GM23338 (cell line): Measurements from ENCODE around the gene CPXM2. TPM values are rescaled to one million over a fixed set of nuclear protein-coding genes. Genes with fewer than 3 reads are reported as not detected.

Source experiments
- ATAC-seq: fragments of 200-7000 bp; cut with Tn5 transposase; 3 replicates; pipeline ENCODE4 v1.9.1; 2020
- DNase-seq: peaks from one replicate; pipeline ENCODE4 v3.0.0-alpha.2; 2015; ENCODE audit warnings: low spot score
- H2AFZ ChIP-seq: fragments of 200-600 bp; sonication (generic); 2 replicates; pipeline ENCODE4 v1.8.0; 2016; ENCODE audit warnings: antibody characterized with exemption, mild to moderate bottlenecking, moderate library complexity
- H3F3A ChIP-seq: fragments of 200-600 bp; sonication (generic); replicated peaks from 2 replicates; pipeline ENCODE4 v1.8.0; 2017; ENCODE audit warnings: antibody characterized with exemption, mixed run types, low read depth
- H3K27ac ChIP-seq: fragments of 200-600 bp; sonication (generic); 2 replicates; pipeline ENCODE4 v1.6.1; 2016; ENCODE audit warnings: low read depth
- H3K27me3 ChIP-seq: fragments of 200-600 bp; sonication (generic); 2 replicates; pipeline ENCODE4 v1.8.0; 2016; ENCODE audit warnings: mild to moderate bottlenecking, mixed run types, moderate library complexity; ENCODE audit not compliant: insufficient read depth
- H3K36me3 ChIP-seq: fragments of 200-600 bp; sonication (generic); 2 replicates; pipeline ENCODE4 v1.8.0; 2016; ENCODE audit warnings: mild to moderate bottlenecking; ENCODE audit not compliant: insufficient read depth
- H3K4me1 ChIP-seq: fragments of 200-600 bp; sonication (generic); 2 replicates; pipeline ENCODE4 v1.8.0; 2016; ENCODE audit warnings: mild to moderate bottlenecking, moderate library complexity; ENCODE audit not compliant: insufficient read depth
- H3K4me2 ChIP-seq: fragments of 200-600 bp; sonication (generic); 2 replicates; pipeline ENCODE4 v1.7.1; 2017; ENCODE audit warnings: mixed run types
- H3K4me3 ChIP-seq: fragments of 200-600 bp; sonication (generic); 2 replicates; pipeline ENCODE4 v1.6.1; 2016; ENCODE audit warnings: mixed run types
- H3K79me2 ChIP-seq: fragments of 200-600 bp; sonication (generic); replicated peaks from 2 replicates; pipeline ENCODE4 v1.8.0; 2017; ENCODE audit warnings: mild to moderate bottlenecking; ENCODE audit not compliant: insufficient read depth
- H3K9me2 ChIP-seq: fragments of 200-600 bp; sonication (generic); 2 replicates; pipeline ENCODE4 v1.8.0; 2017; ENCODE audit not compliant: insufficient read depth
- H4K20me1 ChIP-seq: fragments of 200-600 bp; sonication (generic); replicated peaks from 2 replicates; pipeline ENCODE4 v1.8.0; 2017; ENCODE audit warnings: mild to moderate bottlenecking; ENCODE audit not compliant: insufficient read depth
- H3K27ac Mint-ChIP-seq: 2 replicates; pipeline ENCODE4 v1.8.0; 2020; ENCODE audit warnings: inconsistent platforms, mild to moderate bottlenecking, moderate library complexity, mixed read lengths
- H3K27me3 Mint-ChIP-seq: 3 replicates; pipeline ENCODE4 v1.8.0; 2022; ENCODE audit warnings: low read depth, mild to moderate bottlenecking, moderate library complexity, mixed read lengths, inconsistent platforms; ENCODE audit not compliant: insufficient read depth, poor library complexity
- H3K36me3 Mint-ChIP-seq: 3 replicates; pipeline ENCODE4 v1.8.0; 2021; ENCODE audit warnings: low read depth, mild to moderate bottlenecking, inconsistent platforms, moderate library complexity, mixed read lengths
- H3K4me1 Mint-ChIP-seq: 3 replicates; pipeline ENCODE4 v1.8.0; 2020; ENCODE audit warnings: mild to moderate bottlenecking, inconsistent platforms, mixed read lengths
- H3K4me3 Mint-ChIP-seq: 3 replicates; pipeline ENCODE4 v1.8.0; 2021; ENCODE audit warnings: moderate library complexity, mild to moderate bottlenecking, inconsistent platforms, mixed read lengths
- H3K9me3 Mint-ChIP-seq: 3 replicates; pipeline ENCODE4 v1.8.0; 2020; ENCODE audit warnings: moderate library complexity, mild to moderate bottlenecking, inconsistent platforms, mixed read lengths
- CREB1 ChIP-seq: fragments of 250-450 bp; sonication (Bioruptor Pico); IDR thresholded peaks from 2 replicates; pipeline ENCODE4 v1.5.0; 2020; ENCODE audit warnings: low read depth, mild to moderate bottlenecking, moderate library complexity
- EZH2 ChIP-seq: fragments of 200-600 bp; sonication (generic); IDR thresholded peaks from one replicate; pipeline ENCODE4 v1.8.0; 2017; ENCODE audit warnings: antibody characterized with exemption, mild to moderate bottlenecking, low read depth; ENCODE audit not compliant: unreplicated experiment
- EZH2phosphoT487 ChIP-seq: fragments of 200-600 bp; sonication (generic); IDR thresholded peaks from one replicate; pipeline ENCODE4 v1.8.1; 2018; ENCODE audit warnings: antibody characterized with exemption; ENCODE audit not compliant: unreplicated experiment
- JUNB ChIP-seq: IDR thresholded peaks from one replicate; pipeline ENCODE4 v1.6.1; 2016; ENCODE audit warnings: antibody characterized with exemption; ENCODE audit not compliant: unreplicated experiment
- NANOG ChIP-seq: IDR thresholded peaks from 2 replicates; pipeline ENCODE4 v1.6.1; 2016; ENCODE audit warnings: antibody characterized with exemption, borderline replicate concordance
- POLR2AphosphoS5 ChIP-seq: IDR thresholded peaks from 2 replicates; pipeline ENCODE4 v1.6.1; 2016; ENCODE audit warnings: antibody characterized with exemption, low read depth
- STAT1 ChIP-seq: IDR thresholded peaks from one replicate; pipeline ENCODE4 v1.6.1; 2016; ENCODE audit warnings: antibody characterized with exemption; ENCODE audit not compliant: unreplicated experiment
- polyA plus RNA-seq: library from polyadenylated mRNA; unstranded; fragments of >200 nt; fragmentation: Nextera tagmentation; extraction: Ambion mirVana; gene quantifications from 2 replicates; pipeline ENCODE4 v1.2.1, GENCODE V29; 2016
- total RNA-seq: library from RNA; depleted of rRNA; stranded (reverse); fragments of >200 nt; shearing (Covaris generic); gene quantifications from 2 replicates; pipeline ENCODE4 v1.2.3, GENCODE V29; 2014
- TF ChIP-seq, protein P1 (sequence below): IDR thresholded peaks from 2 replicates; pipeline ENCODE4 v1.6.1; 2016; ENCODE audit warnings: antibody characterized with exemption
- TF ChIP-seq, protein P2 (sequence below): IDR thresholded peaks from one replicate; pipeline ENCODE4 v1.6.1; 2018; ENCODE audit warnings: antibody characterized with exemption; ENCODE audit not compliant: unreplicated experiment
- TF ChIP-seq, protein P3 (sequence below): fragments of 250-450 bp; sonication (Bioruptor Pico); IDR thresholded peaks from 2 replicates; pipeline ENCODE4 v1.5.0; 2020; ENCODE audit warnings: mild to moderate bottlenecking, moderate library complexity

Gene CPXM2
- total and polyA plus RNA-seq, 2 experiments from 2014 or later: 1.6 to 8.1 TPM

DNA sequence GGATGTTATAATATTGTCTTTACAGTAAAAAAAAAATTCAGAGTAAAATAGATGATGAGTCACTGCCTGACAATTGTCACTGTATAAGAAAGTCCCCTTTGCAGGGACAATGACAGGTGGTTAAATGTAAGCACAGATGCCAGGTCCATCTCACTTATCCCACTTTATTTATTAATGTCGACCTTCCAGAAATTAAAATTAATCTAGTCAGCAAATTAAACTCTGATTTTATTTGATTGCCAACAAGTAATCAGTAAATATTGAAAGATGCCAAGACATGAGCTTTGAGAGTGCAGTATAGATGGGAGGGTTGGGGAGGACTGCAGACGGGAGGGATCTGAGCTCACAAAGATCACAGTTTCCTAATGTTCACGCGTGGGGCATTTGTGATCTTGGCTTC is 50.9 kb downstream of the CPXM2 start:
- no peak for ATAC-seq
- no peak for DNase-seq
- TF ChIP-seq POLR2AphosphoS5 (no peak), EZH2 (no peak), STAT1 (no peak), EZH2phosphoT487 (no peak), NANOG (no peak), CREB1 (no peak), JUNB (no peak)
- TF ChIP-seq, protein P1, sequence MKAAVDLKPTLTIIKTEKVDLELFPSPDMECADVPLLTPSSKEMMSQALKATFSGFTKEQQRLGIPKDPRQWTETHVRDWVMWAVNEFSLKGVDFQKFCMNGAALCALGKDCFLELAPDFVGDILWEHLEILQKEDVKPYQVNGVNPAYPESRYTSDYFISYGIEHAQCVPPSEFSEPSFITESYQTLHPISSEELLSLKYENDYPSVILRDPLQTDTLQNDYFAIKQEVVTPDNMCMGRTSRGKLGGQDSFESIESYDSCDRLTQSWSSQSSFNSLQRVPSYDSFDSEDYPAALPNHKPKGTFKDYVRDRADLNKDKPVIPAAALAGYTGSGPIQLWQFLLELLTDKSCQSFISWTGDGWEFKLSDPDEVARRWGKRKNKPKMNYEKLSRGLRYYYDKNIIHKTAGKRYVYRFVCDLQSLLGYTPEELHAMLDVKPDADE: no peak
- TF ChIP-seq, protein P2, sequence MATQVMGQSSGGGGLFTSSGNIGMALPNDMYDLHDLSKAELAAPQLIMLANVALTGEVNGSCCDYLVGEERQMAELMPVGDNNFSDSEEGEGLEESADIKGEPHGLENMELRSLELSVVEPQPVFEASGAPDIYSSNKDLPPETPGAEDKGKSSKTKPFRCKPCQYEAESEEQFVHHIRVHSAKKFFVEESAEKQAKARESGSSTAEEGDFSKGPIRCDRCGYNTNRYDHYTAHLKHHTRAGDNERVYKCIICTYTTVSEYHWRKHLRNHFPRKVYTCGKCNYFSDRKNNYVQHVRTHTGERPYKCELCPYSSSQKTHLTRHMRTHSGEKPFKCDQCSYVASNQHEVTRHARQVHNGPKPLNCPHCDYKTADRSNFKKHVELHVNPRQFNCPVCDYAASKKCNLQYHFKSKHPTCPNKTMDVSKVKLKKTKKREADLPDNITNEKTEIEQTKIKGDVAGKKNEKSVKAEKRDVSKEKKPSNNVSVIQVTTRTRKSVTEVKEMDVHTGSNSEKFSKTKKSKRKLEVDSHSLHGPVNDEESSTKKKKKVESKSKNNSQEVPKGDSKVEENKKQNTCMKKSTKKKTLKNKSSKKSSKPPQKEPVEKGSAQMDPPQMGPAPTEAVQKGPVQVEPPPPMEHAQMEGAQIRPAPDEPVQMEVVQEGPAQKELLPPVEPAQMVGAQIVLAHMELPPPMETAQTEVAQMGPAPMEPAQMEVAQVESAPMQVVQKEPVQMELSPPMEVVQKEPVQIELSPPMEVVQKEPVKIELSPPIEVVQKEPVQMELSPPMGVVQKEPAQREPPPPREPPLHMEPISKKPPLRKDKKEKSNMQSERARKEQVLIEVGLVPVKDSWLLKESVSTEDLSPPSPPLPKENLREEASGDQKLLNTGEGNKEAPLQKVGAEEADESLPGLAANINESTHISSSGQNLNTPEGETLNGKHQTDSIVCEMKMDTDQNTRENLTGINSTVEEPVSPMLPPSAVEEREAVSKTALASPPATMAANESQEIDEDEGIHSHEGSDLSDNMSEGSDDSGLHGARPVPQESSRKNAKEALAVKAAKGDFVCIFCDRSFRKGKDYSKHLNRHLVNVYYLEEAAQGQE: no peak
- TF ChIP-seq, protein P3, sequence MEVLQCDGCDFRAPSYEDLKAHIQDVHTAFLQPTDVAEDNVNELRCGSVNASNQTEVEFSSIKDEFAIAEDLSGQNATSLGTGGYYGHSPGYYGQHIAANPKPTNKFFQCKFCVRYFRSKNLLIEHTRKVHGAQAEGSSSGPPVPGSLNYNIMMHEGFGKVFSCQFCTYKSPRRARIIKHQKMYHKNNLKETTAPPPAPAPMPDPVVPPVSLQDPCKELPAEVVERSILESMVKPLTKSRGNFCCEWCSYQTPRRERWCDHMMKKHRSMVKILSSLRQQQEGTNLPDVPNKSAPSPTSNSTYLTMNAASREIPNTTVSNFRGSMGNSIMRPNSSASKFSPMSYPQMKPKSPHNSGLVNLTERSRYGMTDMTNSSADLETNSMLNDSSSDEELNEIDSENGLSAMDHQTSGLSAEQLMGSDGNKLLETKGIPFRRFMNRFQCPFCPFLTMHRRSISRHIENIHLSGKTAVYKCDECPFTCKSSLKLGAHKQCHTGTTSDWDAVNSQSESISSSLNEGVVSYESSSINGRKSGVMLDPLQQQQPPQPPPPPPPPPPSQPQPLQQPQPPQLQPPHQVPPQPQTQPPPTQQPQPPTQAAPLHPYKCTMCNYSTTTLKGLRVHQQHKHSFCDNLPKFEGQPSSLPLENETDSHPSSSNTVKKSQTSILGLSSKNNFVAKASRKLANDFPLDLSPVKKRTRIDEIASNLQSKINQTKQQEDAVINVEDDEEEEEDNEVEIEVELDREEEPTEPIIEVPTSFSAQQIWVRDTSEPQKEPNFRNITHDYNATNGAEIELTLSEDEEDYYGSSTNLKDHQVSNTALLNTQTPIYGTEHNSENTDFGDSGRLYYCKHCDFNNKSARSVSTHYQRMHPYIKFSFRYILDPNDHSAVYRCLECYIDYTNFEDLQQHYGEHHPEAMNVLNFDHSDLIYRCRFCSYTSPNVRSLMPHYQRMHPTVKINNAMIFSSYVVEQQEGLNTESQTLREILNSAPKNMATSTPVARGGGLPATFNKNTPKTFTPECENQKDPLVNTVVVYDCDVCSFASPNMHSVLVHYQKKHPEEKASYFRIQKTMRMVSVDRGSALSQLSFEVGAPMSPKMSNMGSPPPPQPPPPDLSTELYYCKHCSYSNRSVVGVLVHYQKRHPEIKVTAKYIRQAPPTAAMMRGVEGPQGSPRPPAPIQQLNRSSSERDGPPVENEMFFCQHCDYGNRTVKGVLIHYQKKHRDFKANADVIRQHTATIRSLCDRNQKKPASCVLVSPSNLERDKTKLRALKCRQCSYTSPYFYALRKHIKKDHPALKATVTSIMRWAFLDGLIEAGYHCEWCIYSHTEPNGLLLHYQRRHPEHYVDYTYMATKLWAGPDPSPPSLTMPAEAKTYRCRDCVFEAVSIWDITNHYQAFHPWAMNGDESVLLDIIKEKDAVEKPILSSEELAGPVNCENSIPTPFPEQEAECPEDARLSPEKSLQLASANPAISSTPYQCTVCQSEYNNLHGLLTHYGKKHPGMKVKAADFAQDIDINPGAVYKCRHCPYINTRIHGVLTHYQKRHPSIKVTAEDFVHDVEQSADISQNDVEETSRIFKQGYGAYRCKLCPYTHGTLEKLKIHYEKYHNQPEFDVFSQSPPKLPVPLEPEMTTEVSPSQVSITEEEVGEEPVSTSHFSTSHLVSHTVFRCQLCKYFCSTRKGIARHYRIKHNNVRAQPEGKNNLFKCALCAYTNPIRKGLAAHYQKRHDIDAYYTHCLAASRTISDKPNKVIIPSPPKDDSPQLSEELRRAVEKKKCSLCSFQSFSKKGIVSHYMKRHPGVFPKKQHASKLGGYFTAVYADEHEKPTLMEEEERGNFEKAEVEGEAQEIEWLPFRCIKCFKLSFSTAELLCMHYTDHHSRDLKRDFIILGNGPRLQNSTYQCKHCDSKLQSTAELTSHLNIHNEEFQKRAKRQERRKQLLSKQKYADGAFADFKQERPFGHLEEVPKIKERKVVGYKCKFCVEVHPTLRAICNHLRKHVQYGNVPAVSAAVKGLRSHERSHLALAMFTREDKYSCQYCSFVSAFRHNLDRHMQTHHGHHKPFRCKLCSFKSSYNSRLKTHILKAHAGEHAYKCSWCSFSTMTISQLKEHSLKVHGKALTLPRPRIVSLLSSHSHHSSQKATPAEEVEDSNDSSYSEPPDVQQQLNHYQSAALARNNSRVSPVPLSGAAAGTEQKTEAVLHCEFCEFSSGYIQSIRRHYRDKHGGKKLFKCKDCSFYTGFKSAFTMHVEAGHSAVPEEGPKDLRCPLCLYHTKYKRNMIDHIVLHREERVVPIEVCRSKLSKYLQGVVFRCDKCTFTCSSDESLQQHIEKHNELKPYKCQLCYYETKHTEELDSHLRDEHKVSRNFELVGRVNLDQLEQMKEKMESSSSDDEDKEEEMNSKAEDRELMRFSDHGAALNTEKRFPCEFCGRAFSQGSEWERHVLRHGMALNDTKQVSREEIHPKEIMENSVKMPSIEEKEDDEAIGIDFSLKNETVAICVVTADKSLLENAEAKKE: no peak
- no peak overlapping the region for H3K27ac ChIP-seq
- Mint-ChIP-seq H3K27me3 (peaks cover 5% of the 10 kb centered on the region), H3K4me1 (peaks cover 26% of the 10 kb centered on the region), H3K36me3 (peaks cover 16% of the 10 kb centered on the region), H3K9me3 (peaks cover 8% of the 10 kb centered on the region), H3K27ac (no peak overlapping the region), H3K4me3 (no peak overlapping the region)
- H4K20me1 ChIP-seq: no peaks in the 10 kb centered on the region
- H3K4me3 ChIP-seq: no peak overlapping the region
- peaks cover 20% of the 10 kb centered on the region for H3K4me1 ChIP-seq
- no peak overlapping the region for H2AFZ ChIP-seq
- no peaks in the 10 kb centered on the region for H3F3A ChIP-seq
- no peaks in the 10 kb centered on the region for H3K79me2 ChIP-seq
- H3K9me2 ChIP-seq: no peaks in the 10 kb centered on the region
- H3K36me3 ChIP-seq: no peaks in the 10 kb centered on the region
- H3K27me3 ChIP-seq: no peaks in the 10 kb centered on the region
- no peak overlapping the region for H3K4me2 ChIP-seq
